Colon (tissue), 2 donors: ENCODE data around the gene MEX3A.
"Not testable (repeated sequence)": the region's sequence is repeated elsewhere in the genome, so short reads cannot be mapped to it uniquely, and the experiment has no call there.

ENCODE experiments used
- FAIRE-seq: peaks from 2 replicates; lab custom pipeline; 2012; peaks lifted over from hg19 to GRCh38; lab: Jason Lieb, UNC
- donor health status: control.
- donor health status: control.

MEX3A gene

DNA sequence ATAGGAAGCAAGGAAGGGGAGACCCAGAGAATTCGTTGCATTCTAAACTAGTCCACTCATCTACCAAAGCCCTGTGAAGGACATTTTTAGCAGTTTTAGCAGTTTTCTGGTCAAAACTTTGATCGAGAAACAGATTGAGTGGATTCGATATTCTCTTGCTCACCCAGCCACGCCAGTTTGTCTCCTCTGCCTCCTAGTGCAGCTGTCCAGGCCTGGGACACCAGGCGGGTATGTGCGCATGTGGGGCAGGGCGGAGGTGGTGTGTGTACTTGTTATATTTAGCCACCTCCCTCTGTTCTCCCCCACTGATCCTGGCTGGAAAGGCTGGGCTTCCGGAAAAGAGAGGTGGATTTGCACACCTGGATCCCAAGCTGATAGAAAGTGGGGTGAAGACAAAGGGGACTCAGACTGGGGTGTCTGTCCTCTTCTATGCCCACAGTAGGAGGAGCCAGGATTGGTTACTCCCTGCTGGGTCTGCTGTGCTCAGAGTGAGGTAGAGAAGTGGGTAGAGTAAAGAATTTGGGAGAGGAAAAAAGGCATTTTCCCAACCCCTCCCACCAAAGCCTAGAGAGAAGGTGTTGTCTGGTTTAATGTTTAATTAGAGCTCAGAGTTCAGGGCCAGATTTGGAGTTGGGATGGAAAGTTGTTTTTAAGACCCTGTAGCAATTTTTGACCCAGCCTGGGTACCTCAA is 36.1 kb upstream of the MEX3A start:
- no peak for FAIRE-seq

GRCh38 chr1:156117414-156118176 is 35.3 kb upstream of the MEX3A start:
- no peak for FAIRE-seq

DNA sequence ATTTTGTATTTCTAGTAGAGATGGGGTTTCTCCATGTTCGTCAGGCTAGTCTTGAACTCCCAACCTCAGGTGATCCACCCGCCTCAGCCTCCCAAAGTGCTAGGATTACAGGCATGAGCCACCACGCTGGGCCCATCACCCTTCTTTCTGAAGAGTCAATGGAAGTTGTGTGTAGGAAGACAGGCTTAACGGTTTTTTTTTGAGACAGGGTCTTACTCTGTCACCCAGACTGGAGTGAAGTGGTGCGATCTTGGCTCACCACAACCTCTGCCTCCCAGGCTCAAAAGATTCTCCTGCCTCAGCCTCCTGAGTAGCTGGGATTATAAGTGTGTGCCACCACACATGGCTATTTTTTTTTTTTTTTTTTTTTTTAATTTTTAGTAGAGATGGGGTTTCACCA is 34.5 kb upstream of the MEX3A start:
- not testable (repeated sequence) for FAIRE-seq

GRCh38 chr1:156115514-156116374 is 33.5 kb upstream of the MEX3A start:
- FAIRE-seq = no peak

- no peak for FAIRE-seq
These were observed 32.8 kb upstream of the MEX3A start for GRCh38 chr1:156114919-156115513.

GRCh38 chr1:156114101-156114918 is 32.0 kb upstream of the MEX3A start, which contains the start of gene LMNA:
Gene LMNA (plus strand): TSS chr1:156114711. CDS start chr1:156114919, 208 bp downstream.
- FAIRE-seq = no peak

DNA sequence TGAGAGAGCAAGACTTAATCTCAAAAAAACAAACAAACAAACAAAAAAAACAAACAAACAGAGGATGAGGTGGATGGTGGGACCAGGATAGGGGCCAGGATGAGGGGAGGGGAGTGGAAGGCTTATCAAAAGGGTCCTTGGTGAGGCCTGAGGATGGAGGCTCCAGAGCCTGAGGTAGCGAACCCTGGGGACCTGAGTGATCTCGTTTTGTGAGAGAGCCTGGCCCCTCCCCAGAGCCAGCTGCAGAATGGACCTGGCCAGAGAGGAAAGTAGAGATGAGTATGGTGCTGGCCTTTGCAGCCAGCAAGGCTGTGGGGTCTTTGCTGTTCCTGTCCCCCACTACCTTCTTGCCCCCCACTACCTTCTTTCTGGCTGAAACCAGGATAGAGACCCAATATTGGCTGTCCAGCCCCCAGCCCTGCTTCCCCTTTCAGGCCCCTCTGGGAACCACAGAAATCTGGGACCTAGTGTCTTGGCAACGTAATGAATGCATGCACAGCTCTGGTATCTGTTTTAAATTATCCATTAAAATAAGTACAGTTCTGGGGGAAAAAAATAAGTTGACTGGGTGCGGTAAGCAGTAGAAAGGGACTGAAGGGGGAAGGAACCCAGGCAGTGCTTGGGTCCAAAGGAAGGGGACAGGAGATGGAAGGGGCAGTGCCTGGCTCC is 31.2 kb upstream of the MEX3A start:
- no peak for FAIRE-seq

DNA sequence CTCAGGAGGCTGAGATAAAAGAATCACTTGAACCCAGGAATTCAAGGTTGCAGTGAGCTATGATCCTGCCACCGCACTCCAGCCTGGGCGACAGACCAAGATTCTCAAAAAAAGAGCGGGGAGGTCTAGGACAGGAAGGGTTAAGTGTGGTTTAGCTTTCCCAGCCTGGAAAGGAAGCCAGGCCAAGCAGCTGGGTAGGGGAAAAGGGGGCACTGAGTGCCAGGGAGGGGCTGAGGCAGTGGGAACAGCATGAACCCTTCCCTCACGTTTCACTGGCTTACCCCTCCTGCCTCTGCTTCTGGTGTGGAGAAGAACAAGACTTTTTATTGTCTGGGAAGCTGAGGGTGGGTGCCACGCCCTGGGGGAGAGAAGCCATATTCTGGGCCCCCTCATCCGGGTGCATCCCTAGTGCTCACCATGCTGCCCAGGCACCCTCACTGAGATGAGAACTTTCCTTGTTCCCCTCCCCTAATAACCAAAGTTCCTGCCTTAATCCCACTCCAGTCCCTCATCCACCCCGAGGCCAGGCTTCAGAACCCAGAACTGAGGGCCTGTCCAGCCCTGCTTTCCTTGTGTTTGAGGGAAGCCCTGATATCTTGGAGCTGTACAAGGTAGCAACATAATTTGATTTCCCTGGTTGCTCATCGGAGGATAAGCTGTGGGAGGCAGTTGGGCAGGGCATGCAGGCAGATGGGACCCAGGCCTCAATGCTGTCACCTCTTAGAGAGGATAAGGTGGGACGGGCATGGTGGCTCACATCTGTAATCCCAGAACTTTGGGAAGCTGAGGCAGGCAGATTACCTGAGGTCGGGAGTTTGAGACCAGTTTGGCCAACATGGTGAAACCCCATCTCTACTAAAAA is 30.2 kb upstream of the MEX3A start:
- no peak for FAIRE-seq

- no peak for FAIRE-seq
These were observed 29.2 kb upstream of the MEX3A start for GRCh38 chr1:156111355-156111962.

DNA sequence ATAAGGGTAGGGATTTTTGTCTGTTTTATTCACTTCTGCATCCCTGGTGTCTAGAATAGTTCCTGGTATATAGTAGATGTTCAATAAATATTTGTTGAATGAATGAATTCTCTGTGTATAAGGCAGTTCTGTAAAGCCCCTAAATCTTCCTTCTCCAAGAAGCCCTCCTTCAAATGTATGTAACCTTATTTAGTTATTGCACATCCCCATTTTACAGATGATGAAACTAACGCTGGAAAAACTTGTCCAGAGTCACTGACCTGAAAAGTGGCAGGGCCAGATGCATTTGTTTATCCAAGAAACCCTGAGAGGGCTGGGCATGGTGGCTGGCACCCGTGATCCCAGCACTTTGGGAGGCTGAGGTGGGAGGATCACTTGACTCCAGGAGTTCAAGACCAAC is 28.0 kb upstream of the MEX3A start:
- FAIRE-seq = no peak

DNA sequence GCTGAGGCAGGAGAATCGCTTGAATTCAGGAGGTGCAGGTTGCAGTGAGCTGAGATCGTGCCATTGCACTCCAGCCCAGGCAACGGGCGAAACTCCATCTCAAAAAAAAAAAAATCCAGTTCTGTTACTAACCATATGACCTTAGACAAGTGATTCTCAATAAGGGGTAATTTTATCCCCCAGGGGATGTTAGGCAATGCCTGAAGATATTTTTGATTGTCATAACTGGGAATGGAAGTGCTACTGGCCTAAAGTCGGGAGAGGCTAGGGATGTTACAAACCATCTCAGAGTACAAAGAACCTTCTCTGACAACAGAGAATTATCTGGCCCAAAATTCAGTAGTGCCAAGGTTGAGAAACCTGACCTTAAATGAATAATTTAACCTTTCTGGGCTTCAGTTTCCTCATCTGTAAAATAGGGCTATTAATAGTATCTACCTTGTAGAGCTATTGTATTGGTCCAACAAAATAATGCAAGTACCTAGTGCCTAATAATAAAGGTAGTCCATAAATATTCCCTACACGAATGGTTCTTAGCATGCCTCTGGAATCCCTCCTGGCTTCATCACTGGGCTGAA is 26.5 kb upstream of the MEX3A start:
- no peak for FAIRE-seq

DNA sequence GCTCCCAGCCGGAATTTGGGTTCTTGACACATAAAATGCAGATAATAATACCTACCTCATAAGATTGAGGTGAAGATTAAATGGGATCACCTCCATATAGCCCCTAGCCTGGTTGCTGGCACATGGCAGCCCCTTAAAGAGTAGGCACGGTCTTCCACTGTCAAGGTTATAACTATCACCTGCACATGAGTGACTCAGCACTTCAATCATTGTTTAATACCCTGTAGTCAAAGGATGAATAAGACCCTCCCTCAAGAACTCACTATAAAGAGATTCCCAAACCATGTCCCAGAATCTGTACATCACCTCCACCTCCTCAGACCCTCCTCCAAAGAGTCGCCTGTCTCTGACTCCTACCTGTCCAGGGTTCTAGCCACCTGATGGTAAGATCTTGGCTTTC is 25.8 kb upstream of the MEX3A start:
- no peak for FAIRE-seq

GRCh38 chr1:156106624-156107488 is 24.6 kb upstream of the MEX3A start:
- no peak for FAIRE-seq

GRCh38 chr1:156104861-156105832 is 22.9 kb upstream of the MEX3A start:
- FAIRE-seq = no peak

DNA sequence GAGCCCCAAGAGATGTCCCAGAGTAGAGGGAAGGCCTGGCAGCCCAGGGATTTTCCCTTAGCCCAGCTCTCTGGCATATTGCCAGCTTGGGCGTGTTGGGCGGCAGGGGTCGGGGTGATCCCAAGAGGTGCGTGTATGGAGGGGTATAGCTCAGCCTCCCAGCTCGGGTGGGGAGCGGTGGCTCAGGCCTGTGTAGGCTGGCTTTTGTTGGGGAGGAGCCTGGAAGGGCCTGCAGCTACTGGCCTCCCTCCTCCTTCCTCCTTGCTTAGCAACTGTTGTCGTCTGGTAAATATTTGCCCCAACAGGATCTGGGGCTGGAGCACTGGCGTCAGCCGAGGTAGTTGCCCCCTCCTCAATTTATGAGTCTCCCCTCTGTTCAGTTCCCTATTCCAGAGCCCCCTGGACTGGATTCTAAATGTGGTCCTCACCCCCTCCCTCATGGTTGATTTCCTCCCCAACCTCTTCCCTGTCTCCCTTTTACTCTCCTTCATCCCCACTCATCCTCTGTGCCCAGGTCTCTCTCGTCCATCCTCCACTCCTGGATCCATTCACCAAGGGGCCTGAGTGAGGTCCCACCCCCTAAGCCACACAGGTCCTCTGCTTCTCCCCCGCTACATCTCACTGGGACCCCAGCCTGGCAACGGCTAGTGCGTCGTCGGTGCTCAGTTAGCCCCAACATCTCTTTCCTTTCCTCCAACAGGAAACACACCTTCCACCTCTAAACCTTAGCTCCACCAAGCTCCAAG is 22.0 kb upstream of the MEX3A start:
- FAIRE-seq = no peak

- FAIRE-seq = no peak
These were observed 21.3 kb upstream of the MEX3A start for GRCh38 chr1:156103521-156103947.
